GM19328 (cell line): ENCODE results near the gene FTCD.

Source experiments
- ATAC-seq: cut with Tn5 transposase; IDR thresholded peaks from one replicate; pipeline ENCODE4 v1.9.1; 2021; ENCODE audit warnings: mild to moderate bottlenecking, moderate library complexity; ENCODE audit not compliant: unreplicated experiment

FTCD gene

GRCh38 chr21:46093668-46094400 is 61.5 kb downstream of the FTCD start:
- no peak for ATAC-seq

DNA sequence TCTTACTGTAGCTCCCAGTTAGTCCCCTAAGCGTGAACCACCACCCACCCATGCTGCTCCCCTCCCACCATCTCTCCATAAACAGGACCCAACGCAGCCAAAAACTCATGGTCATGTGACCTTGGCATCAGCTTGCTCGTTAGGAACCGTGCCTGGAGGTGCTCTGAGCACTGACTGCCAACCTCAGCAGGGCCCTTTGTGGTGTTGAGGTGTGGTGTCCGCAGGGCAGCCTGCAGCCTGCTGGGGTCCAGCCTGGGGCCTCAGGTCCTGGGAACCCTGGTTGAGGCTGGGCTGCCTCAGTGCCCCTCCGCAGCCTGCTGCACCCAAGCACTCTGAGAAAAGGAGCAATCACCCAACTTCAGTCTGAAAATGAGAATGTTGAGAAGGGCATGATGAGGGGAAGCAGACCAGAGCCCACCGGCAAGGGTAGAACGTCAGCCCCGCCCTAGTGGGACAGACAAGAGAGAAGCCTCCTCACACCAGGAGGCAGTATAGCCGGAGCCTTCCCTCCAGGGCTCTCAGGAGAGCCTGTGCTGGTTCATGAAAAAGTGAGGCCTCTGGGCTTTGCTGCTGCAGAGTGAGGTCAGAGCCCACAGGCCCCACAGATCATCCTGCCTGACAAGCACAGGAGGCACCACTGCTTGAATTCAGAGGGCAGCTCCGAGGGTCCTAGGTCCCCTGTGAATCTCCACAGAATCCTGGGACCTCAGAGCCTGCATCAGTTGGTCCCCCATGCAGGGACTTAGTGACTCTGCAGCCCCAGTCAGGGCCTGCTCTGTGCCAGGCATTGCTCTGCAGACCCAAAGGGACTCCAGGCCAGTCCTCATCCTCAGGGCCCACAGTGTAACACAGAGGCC is 62.3 kb downstream of the FTCD start:
- no peak for ATAC-seq

DNA sequence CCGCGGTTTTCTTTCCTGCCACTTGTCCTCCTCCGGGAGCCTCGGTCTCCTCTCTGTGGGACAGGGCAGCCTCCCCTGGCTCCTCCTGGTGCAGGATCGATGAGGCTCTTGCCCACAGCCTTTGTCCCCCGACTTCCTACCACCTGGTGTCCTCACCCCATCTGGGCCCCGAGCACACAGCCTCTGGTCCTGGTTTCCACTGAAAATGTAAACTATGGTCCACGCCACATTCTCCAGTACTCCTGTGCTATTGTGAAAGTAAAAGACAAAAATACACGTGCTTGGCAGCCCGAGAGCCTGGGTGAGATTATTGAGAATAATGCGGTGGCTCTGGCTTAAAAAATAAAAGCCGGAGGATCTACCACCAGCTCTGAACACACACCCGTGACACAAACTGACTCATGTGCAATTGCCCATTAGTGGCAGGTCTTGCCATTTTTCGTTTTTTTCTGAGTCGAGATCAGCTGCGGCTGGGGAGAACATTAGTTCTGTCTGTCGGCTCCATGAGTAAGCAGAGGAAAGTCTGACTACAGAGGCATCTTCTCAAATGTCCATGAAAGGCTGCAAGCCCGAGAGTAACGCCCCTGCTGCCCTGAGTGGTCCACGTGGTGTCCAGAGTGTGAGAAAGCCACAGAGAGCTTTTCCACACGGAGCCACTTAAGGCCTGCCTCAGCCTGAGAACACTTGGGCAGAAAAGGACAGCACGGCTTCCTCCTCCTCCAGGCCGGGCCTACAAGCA is 63.2 kb downstream of the FTCD start:
- no peak for ATAC-seq

DNA sequence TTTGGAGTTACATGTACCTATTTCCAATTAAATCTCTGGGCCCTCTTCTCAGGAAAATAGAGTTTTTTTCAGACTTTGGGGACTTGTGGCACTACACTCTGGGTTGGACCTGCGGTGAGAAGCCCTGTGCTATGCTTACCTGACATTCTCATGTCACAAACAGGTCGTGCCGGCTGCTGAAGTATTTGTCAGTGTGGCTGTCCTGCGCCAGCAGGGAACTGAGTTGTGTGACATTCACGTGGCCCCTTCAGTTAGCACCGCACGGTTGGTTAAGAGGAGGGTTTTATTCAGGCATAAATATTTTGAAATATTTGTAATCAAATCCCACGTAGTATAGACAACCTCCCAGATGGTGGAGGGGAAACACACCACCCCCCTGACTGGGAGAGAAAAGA is 63.8 kb downstream of the FTCD start:
- ATAC-seq, result no peak

GRCh38 chr21:46091118-46091517 is 64.3 kb downstream of the FTCD start:
- ATAC-seq, result no peak

DNA sequence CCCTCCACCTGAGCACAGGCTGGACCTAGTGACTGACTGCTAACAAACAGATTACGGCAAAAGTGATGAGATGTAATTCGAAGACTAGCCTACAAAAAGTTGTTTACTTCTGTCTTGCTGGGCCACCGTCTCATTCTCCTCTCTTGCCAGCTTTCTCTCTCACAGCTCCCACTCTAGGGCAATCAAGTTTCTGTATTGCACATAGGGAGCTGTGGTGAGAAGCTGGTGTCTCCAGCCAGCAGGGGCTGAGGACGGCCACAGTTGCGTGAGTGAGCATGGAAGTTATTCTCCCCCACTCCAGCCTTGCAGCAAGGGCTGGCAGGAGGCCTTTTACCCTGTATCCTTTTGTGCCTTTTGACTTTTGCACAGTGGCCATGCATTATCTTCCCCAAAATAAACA is 66.1 kb downstream of the FTCD start:
- ATAC-seq, result no peak

GRCh38 chr21:46088189-46088588 is 67.2 kb downstream of the FTCD start:
- no peak for ATAC-seq

DNA sequence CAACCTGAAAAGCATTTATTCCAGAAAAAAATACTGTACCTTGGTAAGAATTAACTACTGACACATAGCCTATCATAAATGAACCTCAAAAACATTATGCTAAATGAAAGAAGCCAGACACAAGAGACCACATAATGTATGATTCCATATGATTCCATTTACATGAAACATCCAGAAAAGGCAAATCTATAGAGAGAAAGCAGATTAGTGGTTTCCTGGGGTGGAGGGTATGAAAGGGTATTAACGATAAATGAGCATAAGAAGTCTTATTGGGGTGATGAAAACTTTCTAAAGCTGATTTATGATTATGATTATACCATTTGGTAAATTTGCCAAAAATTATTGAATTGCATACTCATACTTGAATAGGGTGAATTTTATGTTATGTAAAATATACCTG is 67.7 kb downstream of the FTCD start:
- ATAC-seq, result no peak
